Ovary (tissue), 9 donors: Measurements from ENCODE around the gene TNS1. TPM values are rescaled to one million over a fixed set of nuclear protein-coding genes. Genes with fewer than 3 reads are reported as not detected.

Experiments
- DNase-seq, 5 donors: peaks; one replicate each; pipeline ENCODE4 v3.0.0-alpha.2; 2019 to 2020
- H3K27ac ChIP-seq, 2 donors: fragments of 200-600 bp; one replicate each; pipeline versions ENCODE4 v1.5.1 to v1.8.0; 2019 to 2022
- H3K27me3 ChIP-seq: fragments of 200-600 bp; one replicate; pipeline ENCODE4 v1.8.0; 2022
- H3K36me3 ChIP-seq: fragments of 200-600 bp; sonication (generic); one replicate; pipeline ENCODE4 v1.5.1; 2019
- H3K4me1 ChIP-seq: one replicate; pipeline ENCODE4 v1.8.1; 2013; ENCODE audit warnings: mild to moderate bottlenecking, moderate library complexity; ENCODE audit not compliant: insufficient read depth
- H3K4me3 ChIP-seq: fragments of 200-600 bp; sonication (generic); one replicate; pipeline ENCODE4 v1.5.1; 2017
- H3K9me3 ChIP-seq, 2 donors: fragments of 200-600 bp in 1 of 2; sonication (generic) in 1 of 2; one replicate each; pipeline versions ENCODE4 v1.5.1 to v1.8.1; 2013 to 2019; ENCODE audit warnings: mild to moderate bottlenecking in 1 of 2, moderate library complexity in 1 of 2
- EP300 ChIP-seq: sonication (generic); formaldehyde crosslinking; IDR thresholded peaks from one replicate; pipeline ENCODE4 v1.6.1; 2017; ENCODE audit warnings: antibody characterized with exemption
- POLR2A ChIP-seq: fragments of 450-650 bp; IDR thresholded peaks from one replicate; pipeline ENCODE4 v1.6.1; 2017; ENCODE audit warnings: antibody characterized with exemption, mild to moderate bottlenecking, moderate library complexity
- WGBS, 3 donors: extraction: QIAGEN DNeasy Blood & Tissue Kit in 1 of 3; methylation state at CpG; one replicate each; pipeline versions ENCODE4 v1.1.5 to v1.1.7; 2013 to 2017; 5-methylcytosine and 5-hydroxymethylcytosine counted together
- intact Hi-C, 4 donors: fragments of 100-400 bp; cut with DNase I; formaldehyde crosslinking; loops; one replicate each; pipeline versions ENCODE4 v1.11.0 to v1.15.1; 2022 to 2023
- polyA plus RNA-seq, 2 donors: library from polyadenylated mRNA; stranded (reverse); fragments of 200-250 nt in 1 of 2; fragments of 350-450 nt in 1 of 2; fragmentation: Illumina TruSeq in 1 of 2; extraction: RNeasy Lipid Tissue Mini Kit (QIAGEN cat#74804) in 1 of 2; gene quantifications; one replicate each; pipeline ENCODE4 v1.2.3, GENCODE V29; 2013 to 2014
- total RNA-seq, 7 donors: library from RNA; depleted of rRNA in 2 of 7; stranded (reverse); fragments of >200 nt in 2 of 7; fragmentation: NEBNext Ultra II Directional in 3 of 7; extraction: Animal tissue kit (Norgen Biotek cat#: 25700) in 3 of 7; gene quantifications; one replicate each; pipeline versions ENCODE4 v1.1.0 to v1.2.4, GENCODE V29; 2016 to 2023
- TF ChIP-seq, protein P1 (sequence below), 3 donors: fragments of 450-650 bp in 2 of 3; fragments of 200-600 bp in 1 of 3; IDR thresholded peaks; one replicate each; pipeline versions ENCODE4 v1.5.1 to v1.8.0; 2016 to 2022; ENCODE audit warnings: antibody characterized with exemption in 3 of 3, mild to moderate bottlenecking in 1 of 3
- donor health status: DM: no; HTN: no; CAD: no; lungs with moderate emphysema.
- donor health status: DM: no; HTN: no; CAD: no.
- donor health status: Bipolar disorder and iron deficiency.
- donor health status: DM: yes; HTN: yes; CAD: no.
- donor health status: DM: no; HTN: no; CAD: no.
- donor health status: DM: yes; HTN: yes; CAD: no.

The TNS1 gene
- total and polyA plus RNA-seq, 9 donors: 140 to 568 (median 356) TPM

DNA sequence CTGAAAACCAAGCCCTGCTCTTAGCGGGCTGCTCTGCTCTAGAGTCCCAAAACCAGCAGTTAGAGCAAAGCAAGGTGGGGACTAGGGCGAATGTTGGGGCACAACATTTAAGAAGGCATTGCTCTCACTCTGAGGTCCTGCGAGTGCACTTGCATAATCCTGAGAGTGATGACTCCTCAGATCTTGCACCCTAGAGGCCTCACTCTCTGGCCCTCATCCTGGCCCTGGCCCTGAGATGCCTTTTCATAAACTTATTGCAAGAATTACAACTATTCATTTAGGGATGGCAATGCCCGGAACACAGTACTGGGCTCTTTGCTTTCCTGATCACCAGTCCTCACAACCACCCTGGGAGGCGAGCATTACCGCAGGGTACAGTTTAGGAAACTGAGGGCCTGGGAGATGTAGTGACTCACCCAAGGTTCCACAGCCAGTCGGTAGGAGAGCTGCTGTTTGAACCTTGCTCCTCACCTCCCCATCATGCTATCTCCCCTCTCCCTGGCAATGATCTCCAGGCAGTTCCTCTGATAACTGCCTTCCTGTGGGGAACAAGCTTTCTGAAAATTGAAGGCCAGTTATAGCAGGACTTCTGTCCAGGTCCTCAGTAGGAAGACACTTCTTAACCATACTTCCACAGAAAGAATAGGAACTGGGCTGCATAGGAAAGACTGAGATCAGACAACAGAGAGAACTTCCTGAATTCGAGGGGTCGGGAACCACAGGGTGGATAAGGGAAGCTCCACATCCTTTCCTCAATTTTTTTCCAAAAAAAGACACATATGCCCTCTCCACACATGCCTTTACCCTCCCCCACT lies 91.3 kb downstream of the TNS1 start:
- intact Hi-C loops: no loop called here
- WGBS, 3 donors: 49 to 62% (median 49%) methylated on average over 9 of the region's 9 CpGs
- TF ChIP-seq EP300: no peak
- no peak for TF ChIP-seq POLR2A
- TF ChIP-seq, protein P1, sequence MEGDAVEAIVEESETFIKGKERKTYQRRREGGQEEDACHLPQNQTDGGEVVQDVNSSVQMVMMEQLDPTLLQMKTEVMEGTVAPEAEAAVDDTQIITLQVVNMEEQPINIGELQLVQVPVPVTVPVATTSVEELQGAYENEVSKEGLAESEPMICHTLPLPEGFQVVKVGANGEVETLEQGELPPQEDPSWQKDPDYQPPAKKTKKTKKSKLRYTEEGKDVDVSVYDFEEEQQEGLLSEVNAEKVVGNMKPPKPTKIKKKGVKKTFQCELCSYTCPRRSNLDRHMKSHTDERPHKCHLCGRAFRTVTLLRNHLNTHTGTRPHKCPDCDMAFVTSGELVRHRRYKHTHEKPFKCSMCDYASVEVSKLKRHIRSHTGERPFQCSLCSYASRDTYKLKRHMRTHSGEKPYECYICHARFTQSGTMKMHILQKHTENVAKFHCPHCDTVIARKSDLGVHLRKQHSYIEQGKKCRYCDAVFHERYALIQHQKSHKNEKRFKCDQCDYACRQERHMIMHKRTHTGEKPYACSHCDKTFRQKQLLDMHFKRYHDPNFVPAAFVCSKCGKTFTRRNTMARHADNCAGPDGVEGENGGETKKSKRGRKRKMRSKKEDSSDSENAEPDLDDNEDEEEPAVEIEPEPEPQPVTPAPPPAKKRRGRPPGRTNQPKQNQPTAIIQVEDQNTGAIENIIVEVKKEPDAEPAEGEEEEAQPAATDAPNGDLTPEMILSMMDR (IDR thresholded peaks at IDR 0.05): no peak
- Histone ChIP-seq H3K9me3 (no peaks in the 10 kb centered on the region), H3K4me1 (peaks cover 68% of the 10 kb centered on the region), H3K36me3 (no peaks in the 10 kb centered on the region), H3K4me3 (no peak overlapping the region), H3K27me3 (no peaks in the 10 kb centered on the region), H3K27ac (peak overlapping the region; percentile 72 to 76)
- DNase-seq: peak in 1 of 5 donors; percentile 51

DNA sequence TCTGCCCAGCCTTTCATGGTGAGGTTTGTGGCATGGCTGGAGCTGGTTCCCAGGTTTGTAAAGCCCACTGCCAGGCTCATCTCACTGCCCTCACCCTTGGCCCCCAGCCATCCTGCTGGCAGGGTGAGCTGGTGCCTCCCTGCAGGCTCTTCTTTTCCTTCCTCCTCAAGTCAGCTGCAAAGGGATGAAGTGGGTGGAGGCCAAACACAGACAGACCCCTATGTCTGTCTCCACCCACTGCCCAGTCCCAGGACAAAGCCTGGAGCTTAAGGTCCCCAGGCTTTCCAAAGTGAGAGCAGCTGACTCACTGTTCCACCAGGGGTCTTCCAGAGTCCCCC lies 92.0 kb downstream of the TNS1 start:
- Histone ChIP-seq H3K27ac (peak overlapping the region; percentile 53 to 72), H3K27me3 (no peaks in the 10 kb centered on the region), H3K36me3 (no peaks in the 10 kb centered on the region), H3K4me3 (no peak overlapping the region), H3K9me3 (no peaks in the 10 kb centered on the region), H3K4me1 (peaks cover 63% of the 10 kb centered on the region)
- TF ChIP-seq EP300: no peak
- TF ChIP-seq POLR2A: no peak
- TF ChIP-seq, protein P1 (IDR thresholded peaks at IDR 0.05): no peak
- intact Hi-C loops: no loop called here
- DNase-seq: peak in 3 of 5 donors; percentile 30 to 38 (median 35)

DNA sequence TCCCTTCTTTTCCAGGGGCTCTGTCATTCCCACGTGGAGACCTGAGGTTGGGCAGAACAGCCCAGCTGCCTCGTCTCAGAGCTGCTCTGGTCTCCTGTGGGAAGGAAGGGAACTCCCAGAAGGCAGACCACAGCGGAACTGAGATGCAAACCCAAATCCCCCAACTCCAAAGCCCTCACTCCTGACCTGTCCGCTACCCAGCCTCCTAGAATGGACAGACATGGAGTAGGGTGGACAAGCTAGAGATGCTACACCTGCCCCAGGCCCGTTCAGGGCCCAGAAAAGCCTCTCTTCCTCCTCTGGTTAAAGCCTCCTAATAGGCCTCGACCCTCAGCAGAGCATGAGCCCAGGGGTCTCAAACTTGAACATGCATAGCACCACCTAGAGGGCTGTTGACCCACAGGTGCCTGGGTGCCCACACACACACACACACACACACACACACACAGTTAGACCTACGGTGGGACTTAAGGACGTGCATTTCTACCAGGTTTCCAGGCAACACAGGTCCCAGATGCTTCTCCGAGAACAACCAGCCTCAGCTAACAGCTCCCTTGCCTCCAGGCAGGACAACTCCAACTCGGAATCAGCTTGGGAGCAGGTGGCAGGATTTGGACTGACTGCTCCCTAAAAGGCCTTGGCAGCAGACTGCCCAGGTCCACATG lies 93.5 kb downstream of the TNS1 start:
- WGBS, 3 donors: 61 to 73% (median 63%) methylated on average over 10 of the region's 10 CpGs
- DNase-seq: peak in 2 of 5 donors; percentile 22 to 24
- H3K4me1 ChIP-seq: peaks cover 66% of the 10 kb centered on the region
- peak overlapping the region; percentile 45 to 62 for H3K27ac ChIP-seq
- no peaks in the 10 kb centered on the region for H3K9me3 ChIP-seq
- no peaks in the 10 kb centered on the region for H3K36me3 ChIP-seq
- intact Hi-C loops: loop anchor here in 1 of 4 donors (10.0 kb wide), 1 partner anchor 66 kb away; no protein-coding TSS in a partner anchor
- TF ChIP-seq, protein P1 (IDR thresholded peaks at IDR 0.05): no peak
- TF ChIP-seq EP300: no peak
- TF ChIP-seq POLR2A: no peak
- H3K27me3 ChIP-seq: no peaks in the 10 kb centered on the region
- no peak overlapping the region for H3K4me3 ChIP-seq

DNA sequence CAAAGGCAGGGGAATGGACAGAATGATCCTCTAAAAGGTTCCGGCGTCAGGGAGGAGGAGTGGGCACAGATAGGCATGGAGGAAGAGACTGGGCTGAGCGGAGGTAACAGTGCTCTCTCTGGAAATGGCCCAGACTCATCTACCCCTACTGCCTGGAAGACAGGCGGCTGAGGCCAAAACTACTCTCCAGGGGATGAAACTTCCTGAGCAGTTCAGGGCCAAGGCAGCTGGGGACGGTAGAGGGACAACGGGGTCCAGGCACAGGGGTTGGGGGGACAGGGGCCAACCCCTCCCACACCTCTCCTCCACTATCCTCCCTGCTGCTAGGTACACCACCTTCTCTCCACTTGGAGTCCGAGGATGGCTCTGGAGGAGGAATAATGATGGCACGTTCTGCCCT lies 94.3 kb downstream of the TNS1 start:
- Histone ChIP-seq H3K9me3 (no peaks in the 10 kb centered on the region), H3K27me3 (no peaks in the 10 kb centered on the region), H3K4me1 (peaks cover 66% of the 10 kb centered on the region), H3K36me3 (no peaks in the 10 kb centered on the region), H3K4me3 (no peak overlapping the region), H3K27ac (peak overlapping the region; percentile 45 to 62)
- TF ChIP-seq EP300 (no peak), POLR2A (no peak)
- TF ChIP-seq, protein P1 (IDR thresholded peaks at IDR 0.05): no peak
- WGBS, 3 donors: 65 to 75% (median 73%) methylated on average over 8 of the region's 8 CpGs
- intact Hi-C loops: loop anchor here in 1 of 4 donors (10.0 kb wide), 1 partner anchor 66 kb away; no protein-coding TSS in a partner anchor
- peak in 1 of 5 donors; percentile 18 for DNase-seq
